ENCODE measurements around the gene TMEM106C.
"Not testable (repeated sequence)": the region's sequence is repeated elsewhere in the genome, so short reads cannot be mapped to it uniquely, and the experiment has no call there.

The TMEM106C gene

GRCh38 chr12:47949441-47950341, 13.7 kb upstream of the TMEM106C start:
- peak in 1 of 2 experiments; percentile 82 for DNase-seq

GRCh38 chr12:47950856-47951468, 12.4 kb upstream of the TMEM106C start:
- no peak for DNase-seq

- DNase-seq: no peak
Measured at GRCh38 chr12:47954058-47954457, 9.3 kb upstream of the TMEM106C start.

DNA sequence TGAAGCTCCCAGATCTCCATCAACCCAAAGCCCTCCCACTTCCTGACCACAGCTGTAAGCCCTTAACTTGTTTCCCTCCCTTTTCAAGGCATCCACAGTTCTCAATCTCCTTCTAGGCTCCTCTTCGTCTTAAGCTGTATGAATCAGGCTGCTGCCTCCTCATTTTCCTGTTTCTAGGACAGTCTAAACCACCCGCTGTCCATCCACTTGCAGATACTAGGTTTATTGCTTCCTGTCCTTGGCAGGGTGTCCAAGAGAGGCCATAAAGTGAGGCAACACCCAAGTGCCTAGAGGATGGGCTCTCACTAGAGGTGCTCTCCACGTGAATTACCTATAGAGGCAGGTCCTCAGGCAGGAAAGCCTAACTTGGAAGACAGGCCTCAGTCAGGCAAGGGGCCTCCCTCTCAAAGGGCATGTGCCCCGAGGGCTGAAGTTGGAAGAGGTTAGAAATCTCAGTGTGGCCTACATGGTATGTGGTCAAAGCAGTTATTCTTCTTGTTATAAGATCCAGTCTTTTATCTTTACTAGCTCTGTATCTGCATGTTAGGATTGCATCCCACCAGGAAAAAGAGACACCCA, 8.8 kb upstream of the TMEM106C start:
- no peak for DNase-seq

GRCh38 chr12:47955059-47955458, 8.3 kb upstream of the TMEM106C start:
- DNase-seq: no peak

GRCh38 chr12:47957671-47958070, 5.7 kb upstream of the TMEM106C start:
- not testable (repeated sequence) for DNase-seq

GRCh38 chr12:47962198-47962597, 1.2 kb upstream of the TMEM106C start:
- no peak for DNase-seq

DNA sequence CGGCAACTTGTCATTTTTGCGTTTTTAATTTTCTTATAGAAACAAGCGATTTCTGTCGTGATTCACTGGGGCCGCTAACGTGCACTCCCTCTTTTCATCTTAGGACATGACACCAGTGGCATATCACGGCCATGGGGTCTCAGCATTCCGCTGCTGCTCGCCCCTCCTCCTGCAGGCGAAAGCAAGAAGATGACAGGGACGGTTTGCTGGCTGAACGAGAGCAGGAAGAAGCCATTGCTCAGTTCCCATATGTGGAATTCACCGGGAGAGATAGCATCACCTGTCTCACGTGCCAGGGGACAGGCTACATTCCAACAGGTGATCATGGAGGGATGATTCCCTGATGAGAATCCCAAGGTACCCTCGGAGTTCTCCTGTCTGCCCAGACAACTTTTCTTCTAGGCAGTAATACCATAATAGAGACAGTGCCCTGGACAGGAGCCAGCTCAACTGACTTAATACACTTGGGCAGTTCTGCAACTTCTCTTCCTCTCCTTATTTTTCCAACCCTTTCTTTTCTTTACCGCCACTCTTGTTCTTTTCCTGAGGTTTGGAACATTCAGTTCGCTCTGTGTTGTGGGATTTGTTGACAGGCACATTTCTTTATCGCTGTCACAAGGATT, 821 bp downstream of the TMEM106C start:
- DNase-seq: no peak

- no peak for DNase-seq
Measured at GRCh38 chr12:47965581-47965980, 2.2 kb downstream of the TMEM106C start.

- DNase-seq: no peak
Measured at GRCh38 chr12:47967461-47968321, 4.3 kb downstream of the TMEM106C start.

- DNase-seq: no peak
Measured at GRCh38 chr12:47969845-47970244, 6.4 kb downstream of the TMEM106C start.

DNA sequence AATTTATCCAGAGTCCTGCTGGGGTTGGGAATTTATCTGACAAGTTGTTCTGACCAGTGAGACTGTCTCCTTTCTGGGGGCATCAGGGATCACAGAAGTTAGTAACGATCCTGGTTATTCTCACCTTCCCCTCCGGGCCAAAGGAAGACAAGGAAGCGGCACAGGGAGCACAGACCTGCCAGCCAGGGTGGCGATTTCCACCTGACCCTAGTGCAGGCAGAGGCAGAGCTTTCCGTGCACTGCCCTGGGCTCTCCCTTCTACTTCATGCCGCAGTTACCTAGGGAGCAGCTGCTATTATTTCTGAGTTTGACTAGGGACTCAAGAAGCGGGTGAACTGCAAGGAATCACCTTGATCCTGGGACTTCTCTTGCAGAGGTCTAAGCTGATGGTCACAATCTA, 7.4 kb downstream of the TMEM106C start:
- DNase-seq: no peak

- DNase-seq: no peak
Measured at GRCh38 chr12:47972895-47973294, 9.5 kb downstream of the TMEM106C start.

- no peak for DNase-seq
Measured at GRCh38 chr12:47973870-47974269, 10.5 kb downstream of the TMEM106C start.

- no peak for DNase-seq
Measured at GRCh38 chr12:47975036-47975620, 11.7 kb downstream of the TMEM106C start.

GRCh38 chr12:47975816-47976215, 12.4 kb downstream of the TMEM106C start:
- DNase-seq: no peak

DNA sequence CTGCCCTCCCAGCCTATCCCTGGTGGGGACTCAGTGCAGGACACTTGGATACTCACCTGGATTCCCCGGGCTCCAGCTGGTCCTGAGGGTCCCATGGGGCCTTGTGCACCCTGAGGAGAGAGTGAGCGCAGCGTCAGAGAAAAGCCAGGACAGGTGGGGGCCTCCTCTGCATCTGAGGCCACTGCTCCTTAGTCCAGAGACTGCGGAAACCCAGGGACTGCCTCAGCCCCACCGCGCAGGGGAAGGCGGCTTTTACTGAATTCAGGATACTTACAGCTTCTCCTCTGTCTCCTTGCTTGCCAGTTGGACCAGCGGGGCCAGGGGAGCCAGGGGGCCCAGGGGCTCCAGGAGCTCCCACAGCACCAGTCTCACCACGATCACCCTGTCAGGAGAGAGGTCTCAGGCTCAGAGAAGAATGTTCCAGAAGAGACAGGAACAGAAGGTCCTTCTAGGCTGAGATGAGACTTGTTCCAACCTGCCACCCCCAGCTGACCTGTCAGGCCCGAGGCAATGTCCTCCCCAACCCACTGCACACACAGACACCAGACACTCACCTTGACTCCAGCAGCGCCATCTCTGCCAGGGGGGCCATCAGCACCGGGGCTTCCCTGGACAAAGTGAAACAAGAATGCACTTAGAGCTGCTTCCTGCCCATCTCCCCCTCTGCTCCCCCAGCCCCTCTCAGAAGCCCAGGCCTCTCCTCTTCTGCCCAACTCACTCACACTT, 13.8 kb downstream of the TMEM106C start:
- no peak for DNase-seq

GRCh38 chr12:47977772-47978597, 14.6 kb downstream of the TMEM106C start:
- DNase-seq: no peak

- DNase-seq: no peak
Measured at GRCh38 chr12:47978598-47978873, 15.1 kb downstream of the TMEM106C start.

- DNase-seq: no peak
Measured at GRCh38 chr12:47979166-47979565, 15.8 kb downstream of the TMEM106C start.

- no peak for DNase-seq
Measured at GRCh38 chr12:47979686-47980085, 16.3 kb downstream of the TMEM106C start.

Data from SW 1271 (cell line).